RKO (cell line): ENCODE data around the gene PDE4DIP.
"Not testable (repeated sequence)": the region's sequence is repeated elsewhere in the genome, so short reads cannot be mapped to it uniquely, and the experiment has no call there.

Experiments
- DNase-seq: peaks from one replicate; pipeline ENCODE4 v3.0.0-alpha.2; 2016; ENCODE audit warnings: low spot score

Gene PDE4DIP

DNA sequence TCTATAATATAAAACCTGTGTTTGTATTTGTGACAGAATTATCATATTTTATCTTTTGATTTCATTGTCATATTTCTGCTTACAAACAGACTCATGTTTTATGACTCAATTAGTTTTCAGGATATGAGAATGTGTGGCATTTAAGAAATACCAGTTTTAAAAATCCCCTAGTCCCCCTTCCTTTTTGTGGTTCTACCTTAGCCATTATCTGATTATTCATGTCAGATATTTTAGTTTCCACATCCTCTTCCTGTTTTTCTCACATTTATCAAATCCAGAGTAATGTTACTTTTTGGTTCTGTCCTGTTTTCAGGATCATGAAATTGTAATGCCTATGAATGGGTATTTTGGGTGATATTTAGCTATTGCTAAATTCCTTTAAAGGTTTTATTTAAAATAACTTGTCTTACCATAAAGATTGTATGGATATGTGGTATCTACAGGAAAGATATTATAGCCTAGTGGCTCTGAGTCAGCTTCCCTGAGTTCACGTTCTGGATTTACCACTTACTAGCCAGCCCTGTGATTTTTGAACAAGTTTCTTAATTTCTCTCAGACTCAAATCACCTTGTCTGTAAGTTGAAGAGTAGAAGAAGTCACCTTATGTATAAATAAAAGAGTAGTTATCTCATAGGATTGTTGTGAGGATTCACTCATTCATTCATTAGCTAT is 131.8 kb downstream of the PDE4DIP start:
- not testable (repeated sequence) for DNase-seq

DNA sequence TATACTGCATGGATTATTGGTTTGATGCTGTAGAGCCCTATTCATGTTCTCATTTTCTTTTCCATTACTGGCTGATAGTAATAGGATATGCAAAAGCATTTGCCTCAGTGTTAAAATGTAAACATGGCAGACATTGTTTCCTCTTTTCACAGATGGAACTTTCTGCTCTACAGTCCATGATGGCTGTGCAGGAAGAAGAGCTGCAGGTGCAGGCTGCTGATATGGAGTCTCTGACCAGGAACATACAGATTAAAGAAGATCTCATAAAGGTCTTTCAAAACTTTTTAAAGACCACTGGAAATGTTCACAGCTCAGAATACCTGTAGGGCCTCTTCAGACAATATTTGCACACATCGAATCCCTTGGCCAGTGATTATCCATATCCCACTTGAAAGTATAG is 133.6 kb downstream of the PDE4DIP start:
- DNase-seq, result not testable (repeated sequence)

DNA sequence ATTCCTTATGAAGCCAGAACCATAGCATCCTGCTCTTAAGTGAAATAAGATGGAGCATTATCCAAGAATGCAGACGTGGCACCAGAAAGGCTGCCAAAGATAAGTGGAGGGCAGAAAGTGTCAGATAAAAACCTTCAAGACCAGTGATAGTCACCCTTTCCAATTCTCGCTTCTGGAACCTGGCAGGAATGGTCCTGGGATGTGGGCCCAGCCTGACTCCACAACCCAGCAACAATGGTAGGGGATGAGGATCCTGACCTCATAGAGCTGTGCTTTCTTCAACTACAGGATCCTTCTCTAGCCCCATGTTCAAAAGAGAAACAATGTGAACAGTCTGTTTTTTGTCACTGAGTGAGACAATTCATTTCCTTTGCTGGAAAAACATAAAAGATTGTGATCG is 145.2 kb downstream of the PDE4DIP start:
- DNase-seq, result not testable (repeated sequence)

DNA sequence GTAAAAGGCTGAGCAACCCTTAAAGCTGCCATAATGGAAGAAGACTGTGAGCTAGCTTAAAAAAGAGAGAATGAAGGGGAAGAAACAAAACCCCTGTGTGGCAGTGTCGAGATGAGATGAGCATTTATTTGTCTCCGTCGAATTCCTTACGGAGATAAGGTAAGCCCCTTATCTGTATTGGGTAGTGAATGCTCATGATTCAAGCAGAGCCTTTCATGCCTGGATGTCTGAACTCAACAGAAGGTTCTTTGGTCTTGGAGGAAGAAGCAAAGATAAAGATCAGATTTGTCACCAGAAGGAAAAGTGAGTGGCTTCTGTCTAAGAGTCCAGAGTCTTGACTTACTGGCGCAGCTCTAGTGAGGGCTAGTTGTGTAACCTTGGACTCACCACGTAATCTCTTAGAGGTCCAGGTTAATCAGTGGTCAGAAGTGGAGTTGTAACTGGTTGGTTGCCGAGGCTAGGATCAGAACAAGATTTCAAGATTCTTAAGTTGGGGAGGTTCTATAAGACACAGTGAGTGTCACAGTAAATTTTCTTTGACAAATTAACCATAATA is 146.1 kb downstream of the PDE4DIP start:
- not testable (repeated sequence) for DNase-seq

GRCh38 chr1:148991818-148992217 is 147.6 kb downstream of the PDE4DIP start:
- not testable (repeated sequence) for DNase-seq

DNA sequence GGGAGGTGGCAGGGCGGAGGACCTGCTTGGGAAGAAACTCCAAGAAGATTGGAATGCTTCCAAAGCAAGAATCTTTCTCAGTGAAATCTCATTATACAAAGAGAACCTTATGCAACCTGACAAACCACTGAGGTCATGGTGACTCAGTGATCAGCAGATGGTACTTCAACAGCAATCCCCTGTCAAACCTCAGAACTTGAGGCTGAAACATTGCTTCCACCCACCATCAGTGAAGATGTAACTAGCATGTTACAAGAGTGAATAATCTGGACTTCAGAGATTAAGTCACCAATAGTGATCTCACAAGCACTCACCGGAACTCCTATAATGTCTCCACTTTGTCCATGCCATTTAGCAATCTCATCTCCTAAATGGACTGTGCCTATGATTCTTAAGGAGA is 148.1 kb downstream of the PDE4DIP start:
- not testable (repeated sequence) for DNase-seq

DNA sequence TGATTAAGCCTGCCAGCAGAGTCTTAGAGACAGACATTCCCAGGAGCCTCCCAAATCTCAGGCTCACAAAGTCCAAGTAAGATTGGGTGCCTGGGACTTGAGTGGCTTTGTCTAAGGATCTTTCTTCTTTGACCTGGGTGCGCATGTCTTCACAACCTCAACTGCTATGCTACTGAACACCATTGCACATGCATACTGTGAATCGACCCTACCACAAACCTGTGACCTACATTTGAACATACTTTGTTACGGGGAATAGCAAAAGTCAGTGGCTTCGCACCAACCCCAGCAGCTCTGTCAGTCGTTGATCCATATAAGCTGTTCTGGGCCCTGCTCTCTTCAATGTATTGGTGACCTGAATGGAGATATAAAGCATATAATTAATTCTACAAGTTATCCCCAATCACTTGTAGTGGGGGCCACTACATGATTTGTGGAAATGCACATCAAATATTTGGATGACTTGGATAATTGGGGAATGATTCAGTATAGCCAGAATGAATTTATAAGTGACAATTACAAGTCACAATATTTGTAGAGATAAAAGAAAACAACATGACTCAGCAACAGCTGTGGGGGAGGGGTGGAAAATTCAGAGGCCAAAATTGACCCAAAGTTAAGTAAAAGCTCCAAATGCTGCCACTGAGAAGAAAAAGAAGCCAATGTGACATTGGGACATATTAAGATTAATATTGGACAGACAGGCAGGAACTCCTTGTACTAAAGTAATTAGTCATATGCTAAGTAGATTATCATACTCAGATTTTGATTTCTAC is 152.4 kb downstream of the PDE4DIP start:
- DNase-seq, result not testable (repeated sequence)

DNA sequence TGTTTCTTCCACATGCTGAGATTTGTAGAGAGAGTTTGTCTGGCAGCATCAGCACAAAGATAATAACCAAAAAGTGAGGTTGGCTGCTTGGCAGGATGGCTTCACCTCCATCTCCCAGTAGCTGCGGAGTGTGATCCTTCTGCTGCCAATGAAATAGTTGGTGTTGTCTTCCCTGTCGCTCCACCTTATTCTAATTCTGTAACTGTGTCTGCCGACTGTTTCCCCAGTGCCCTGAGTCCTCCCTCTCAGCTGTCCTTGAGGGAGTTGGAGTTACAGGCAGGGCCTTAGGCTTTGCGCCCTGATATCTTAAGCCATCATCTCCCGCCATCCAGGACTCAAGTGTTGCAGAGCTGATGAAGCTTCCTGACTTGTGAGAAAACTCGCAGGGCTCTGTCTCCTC is 153.2 kb downstream of the PDE4DIP start:
- DNase-seq, result not testable (repeated sequence)

- DNase-seq, result not testable (repeated sequence)
Measured at GRCh38 chr1:149002664-149003063, 158.4 kb downstream of the PDE4DIP start.

DNA sequence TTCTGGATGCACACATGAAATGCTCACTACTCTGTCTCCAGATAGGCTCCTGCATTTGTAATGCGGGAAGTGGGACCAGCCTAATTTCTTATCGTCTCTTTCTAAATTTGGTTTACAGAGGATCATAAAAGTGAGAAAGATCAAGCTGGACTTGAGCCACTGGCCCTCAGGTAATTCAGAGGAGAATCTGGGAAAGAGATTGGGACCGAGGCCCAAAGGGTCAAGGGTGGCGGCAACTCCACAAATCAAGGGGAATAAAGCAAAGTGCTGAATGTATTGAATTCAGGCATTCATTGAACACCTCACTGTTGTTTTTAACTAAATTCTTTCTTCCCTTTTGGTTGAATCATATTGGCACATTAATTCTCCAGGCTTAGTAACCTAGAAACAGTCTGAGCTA is 164.1 kb downstream of the PDE4DIP start:
- not testable (repeated sequence) for DNase-seq

- not testable (repeated sequence) for DNase-seq
Measured at GRCh38 chr1:149008769-149009168, 164.5 kb downstream of the PDE4DIP start.

GRCh38 chr1:149009761-149010160 is 165.5 kb downstream of the PDE4DIP start:
- DNase-seq, result not testable (repeated sequence)

GRCh38 chr1:149012599-149012998 is 168.4 kb downstream of the PDE4DIP start:
- DNase-seq, result not testable (repeated sequence)

GRCh38 chr1:149013513-149013912 is 169.3 kb downstream of the PDE4DIP start:
- not testable (repeated sequence) for DNase-seq

- not testable (repeated sequence) for DNase-seq
Measured at GRCh38 chr1:149015522-149015921, 171.3 kb downstream of the PDE4DIP start.

DNA sequence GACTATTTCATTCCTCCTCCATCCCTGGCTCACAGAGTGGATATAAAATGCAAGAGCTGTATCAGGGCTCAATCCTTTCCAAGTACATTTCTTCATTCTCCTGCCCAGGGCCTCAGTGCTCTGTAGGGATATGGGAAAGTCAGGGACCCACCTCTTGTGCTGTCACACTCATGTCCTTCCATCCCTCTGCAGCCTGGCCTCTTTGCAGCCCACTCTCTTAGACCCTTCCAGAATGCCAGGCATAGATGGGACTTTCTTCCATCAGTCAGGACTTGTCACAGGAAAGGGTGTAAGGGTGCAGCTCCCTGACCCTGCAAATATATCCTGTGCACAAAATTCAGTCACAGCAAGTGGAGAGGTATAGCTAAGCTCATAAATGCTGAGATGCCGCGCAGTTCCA is 172.4 kb downstream of the PDE4DIP start:
- not testable (repeated sequence) for DNase-seq

DNA sequence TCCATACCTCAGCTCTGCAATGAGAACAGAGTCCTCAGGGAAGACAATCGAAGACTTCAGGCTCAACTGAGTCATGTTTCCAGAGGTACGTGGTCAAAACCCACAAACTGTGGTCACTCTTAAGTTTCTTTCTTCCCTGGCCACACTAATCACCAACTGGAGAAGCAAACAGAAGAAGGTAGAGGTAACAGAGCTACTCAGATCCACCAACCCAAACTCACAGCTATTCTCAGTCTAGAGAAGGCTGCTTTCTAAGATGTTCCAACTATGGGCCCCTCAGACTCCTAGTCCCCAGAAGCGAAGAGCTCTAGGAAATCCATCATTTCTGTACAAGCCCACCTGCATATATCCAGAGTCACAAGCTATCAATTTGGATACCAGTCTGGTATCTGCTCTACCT is 174.3 kb downstream of the PDE4DIP start:
- DNase-seq, result not testable (repeated sequence)

GRCh38 chr1:149024327-149024726 is 180.1 kb downstream of the PDE4DIP start:
- DNase-seq, result not testable (repeated sequence)

DNA sequence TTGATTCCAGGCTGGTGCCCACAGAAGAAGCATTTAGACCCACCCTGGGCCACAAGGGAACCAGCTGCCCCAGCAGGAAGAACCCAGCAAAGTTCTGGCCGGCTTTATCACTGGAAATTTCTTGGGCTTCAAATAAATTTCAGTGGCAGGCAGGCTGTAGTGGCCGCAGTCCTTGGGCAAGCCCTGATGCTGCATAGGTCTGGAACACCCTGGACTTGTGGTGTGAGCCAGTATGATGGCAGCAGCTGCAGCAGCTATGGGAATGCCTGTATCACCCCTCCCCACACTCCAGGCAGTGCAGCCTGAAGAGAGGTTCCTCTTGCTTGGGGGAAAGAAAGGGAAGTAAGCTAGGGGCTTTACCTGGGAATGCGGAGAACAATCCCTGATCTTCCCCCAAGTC is 189.7 kb downstream of the PDE4DIP start:
- DNase-seq, result not testable (repeated sequence)

GRCh38 chr1:149043056-149043455 is 198.8 kb downstream of the PDE4DIP start:
- not testable (repeated sequence) for DNase-seq

- DNase-seq, result not testable (repeated sequence)
Measured at GRCh38 chr1:149064611-149065010, 220.4 kb downstream of the PDE4DIP start.

DNA sequence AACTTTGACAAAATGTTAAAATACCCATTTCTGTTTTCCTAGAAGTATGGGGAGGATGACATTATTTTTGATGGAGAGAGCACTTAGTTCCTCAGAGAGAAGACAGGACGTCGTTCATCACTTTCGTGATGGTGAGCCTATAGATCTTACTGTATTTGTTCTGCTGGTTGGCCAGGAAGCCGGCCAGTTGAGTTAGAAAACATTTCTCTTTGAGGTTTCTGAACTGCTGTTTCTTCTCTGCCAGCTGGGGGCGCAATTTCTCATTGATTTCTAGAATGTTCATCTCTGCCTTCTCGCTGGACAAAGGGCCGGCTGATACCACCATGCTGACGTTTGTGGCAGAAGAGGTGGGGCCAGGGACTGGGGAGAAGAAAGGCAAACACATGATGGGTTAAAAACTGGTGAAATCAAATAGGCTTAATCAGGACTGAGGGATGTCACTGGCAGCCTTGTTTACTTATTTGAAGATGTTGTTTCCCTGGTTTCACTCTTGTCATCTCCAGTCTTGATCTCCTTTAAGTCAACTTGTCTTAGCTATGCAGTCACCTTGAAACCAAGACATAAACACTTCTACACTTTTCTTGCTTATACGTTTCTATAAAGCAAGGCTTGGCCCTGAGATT is 231.4 kb downstream of the PDE4DIP start:
- DNase-seq, result not testable (repeated sequence)
